H1 (cell line): ENCODE measurements around the gene MRPS14. TPM values are rescaled to one million over a fixed set of nuclear protein-coding genes. Genes with fewer than 3 reads are reported as not detected.

Source experiments
- CTCF ChIA-PET: fragments of 300-600 bp; sonication (Branson Sonifier 250); formaldehyde crosslinking; loops from one replicate; lab custom pipeline; 2021; ENCODE audit not compliant: partially characterized antibody; lab: Charles Lee
- POLR2A ChIA-PET: fragments of 300-600 bp; sonication (Branson Sonifier 250); formaldehyde crosslinking; loops from one replicate; lab custom pipeline; 2021; ENCODE audit warnings: inconsistent platforms; ENCODE audit not compliant: partially characterized antibody; lab: Charles Lee
- DNase-seq, 2 experiments: peaks; one replicate each; pipeline versions ENCODE4 v3.0.0 to v3.0.0-alpha.2; 2010 to 2022; ENCODE audit warnings: low spot score in 2 of 2, low read depth in 1 of 2, mixed read lengths in 1 of 2
- FAIRE-seq: peaks from 2 replicates; lab custom pipeline; 2011; peaks lifted over from hg19 to GRCh38; lab: Jason Lieb, UNC
- H2AFZ ChIP-seq: 2 replicates; pipeline ENCODE4 v1.8.1; 2012; ENCODE audit warnings: low read length, inconsistent platforms
- H2AK5ac ChIP-seq: 2 replicates; pipeline ENCODE4 v1.6.1; 2013; ENCODE audit warnings: low read depth, low read length
- H2BK120ac ChIP-seq: replicated peaks from 2 replicates; pipeline ENCODE3; 2013; ENCODE audit warnings: low read depth, low read length, inconsistent platforms
- H2BK12ac ChIP-seq: 2 replicates; pipeline ENCODE4 v1.6.1; 2013; ENCODE audit warnings: low read depth, low read length
- H2BK15ac ChIP-seq: 2 replicates; pipeline ENCODE4 v1.6.1; 2013; ENCODE audit warnings: low read length
- H2BK20ac ChIP-seq: 2 replicates; pipeline ENCODE4 v1.6.1; 2013; ENCODE audit warnings: low read length
- H2BK5ac ChIP-seq: 2 replicates; pipeline ENCODE4 v1.6.1; 2013; ENCODE audit warnings: low read depth, low read length
- H3K14ac ChIP-seq: 2 replicates; pipeline ENCODE4 v1.6.1; 2013; ENCODE audit warnings: inconsistent platforms; ENCODE audit not compliant: insufficient read length
- H3K18ac ChIP-seq: 2 replicates; pipeline ENCODE4 v1.6.1; 2013; ENCODE audit warnings: low read length; ENCODE audit errors: extremely low read depth
- H3K23ac ChIP-seq: 2 replicates; pipeline ENCODE4 v1.6.1; 2013; ENCODE audit warnings: inconsistent platforms; ENCODE audit not compliant: insufficient read length
- H3K23me2 ChIP-seq: 2 replicates; pipeline ENCODE4 v1.6.1; 2013; ENCODE audit warnings: low read depth, low read length
- H3K27ac ChIP-seq: 2 replicates; pipeline ENCODE4 v1.6.1; 2011; ENCODE audit warnings: low read depth, low read length, inconsistent platforms
- H3K27me3 ChIP-seq, 4 experiments: replicated peaks in 1 of 4; 1 replicate in 1 of 4; 2 replicates in 3 of 4; pipeline versions ENCODE4 v1.6.1 to v1.8.1; 2011 to 2013; ENCODE audit warnings: low read length in 3 of 4, mild to moderate bottlenecking in 3 of 4, inconsistent platforms in 2 of 4, mixed read lengths in 2 of 4, moderate library complexity in 1 of 4; ENCODE audit not compliant: control insufficient read depth in 3 of 4, insufficient read depth in 3 of 4; ENCODE audit errors: extremely low read depth in 1 of 4
- H3K36me3 ChIP-seq, 4 experiments: 2 replicates each; pipeline versions ENCODE4 v1.6.1 to v1.8.1; 2011 to 2013; ENCODE audit warnings: mild to moderate bottlenecking in 4 of 4, low read length in 3 of 4, moderate library complexity in 2 of 4, control low read depth in 1 of 4, inconsistent platforms in 1 of 4; ENCODE audit not compliant: insufficient read depth in 4 of 4, control insufficient read depth in 2 of 4
- H3K4ac ChIP-seq: replicated peaks from 2 replicates; pipeline ENCODE3; 2013; ENCODE audit warnings: low read length, low read depth, mixed read lengths, inconsistent platforms; ENCODE audit not compliant: insufficient read length
- H3K4me1 ChIP-seq, 4 experiments: replicated peaks in 1 of 4; 1 replicate in 1 of 4; 2 replicates in 3 of 4; pipeline versions ENCODE4 v1.6.1 to v1.8.1; 2011 to 2013; ENCODE audit warnings: low read length in 3 of 4, inconsistent platforms in 2 of 4, mixed read lengths in 1 of 4; ENCODE audit not compliant: insufficient read depth in 4 of 4, control insufficient read depth in 3 of 4
- H3K4me2 ChIP-seq, 2 experiments: 2 replicates each; pipeline versions ENCODE4 v1.6.1 to v1.8.1; 2011 to 2013; ENCODE audit warnings: low read depth in 2 of 2, low read length in 2 of 2, control low read depth in 1 of 2, inconsistent platforms in 1 of 2, mild to moderate bottlenecking in 1 of 2; ENCODE audit not compliant: insufficient read depth in 1 of 2
- H3K4me3 ChIP-seq, 4 experiments: fragments of 200-600, 300-600 bp in 1 of 4; sonication (generic), shearing (Covaris generic), sonication (Bioruptor Twin) in 1 of 4; 2 replicates each; pipeline versions ENCODE4 v1.5.1 to v1.8.1; 2011 to 2016; ENCODE audit warnings: low read length in 4 of 4, low read depth in 3 of 4, control low read depth in 2 of 4, inconsistent platforms in 2 of 4, mild to moderate bottlenecking in 2 of 4, mixed read lengths in 1 of 4, moderate library complexity in 1 of 4; ENCODE audit not compliant: insufficient read depth in 2 of 4; ENCODE audit errors: extremely low read depth in 1 of 4
- H3K56ac ChIP-seq: replicated peaks from 2 replicates; pipeline ENCODE3; 2013; ENCODE audit warnings: low read depth, mild to moderate bottlenecking, mixed read lengths, low read length, inconsistent platforms; ENCODE audit not compliant: insufficient read length
- H3K79me1 ChIP-seq: 2 replicates; pipeline ENCODE4 v1.6.1; 2013; ENCODE audit warnings: low read depth, low read length, control low read depth
- H3K79me2 ChIP-seq, 2 experiments: 2 replicates each; pipeline versions ENCODE4 v1.6.1 to v1.8.1; 2012 to 2013; ENCODE audit warnings: low read length in 2 of 2, mild to moderate bottlenecking in 2 of 2, inconsistent platforms in 1 of 2; ENCODE audit not compliant: insufficient read depth in 2 of 2, control insufficient read depth in 1 of 2
- H3K9ac ChIP-seq, 4 experiments: replicated peaks in 1 of 4; 1 replicate in 1 of 4; 2 replicates in 3 of 4; pipeline versions ENCODE4 v1.6.1 to v1.8.1; 2011 to 2013; ENCODE audit warnings: low read depth in 3 of 4, low read length in 3 of 4, control low read depth in 2 of 4, mild to moderate bottlenecking in 2 of 4, moderate library complexity in 2 of 4, inconsistent platforms in 1 of 4; ENCODE audit errors: extremely low read depth in 1 of 4
- H3K9me3 ChIP-seq, 2 experiments: 2 replicates each; pipeline versions ENCODE4 v1.6.1 to v1.8.1; 2012 to 2013; ENCODE audit warnings: mild to moderate bottlenecking in 2 of 2, moderate library complexity in 2 of 2, control low read depth in 1 of 2, inconsistent platforms in 1 of 2, low read depth in 1 of 2, low read length in 1 of 2, mixed read lengths in 1 of 2; ENCODE audit not compliant: insufficient read depth in 2 of 2
- H4K20me1 ChIP-seq, 2 experiments: replicated peaks in 1 of 2; 2 replicates each; pipeline versions ENCODE3 to v1.8.1; 2011 to 2013; ENCODE audit warnings: inconsistent platforms in 2 of 2, low read length in 2 of 2, mild to moderate bottlenecking in 1 of 2; ENCODE audit not compliant: insufficient read depth in 2 of 2, control insufficient read depth in 1 of 2
- H4K5ac ChIP-seq: 2 replicates; pipeline ENCODE4 v1.6.1; 2013; ENCODE audit warnings: low read length, low read depth, mixed read lengths, inconsistent platforms; ENCODE audit not compliant: insufficient read length
- H4K8ac ChIP-seq: 2 replicates; pipeline ENCODE4 v1.8.0; 2013; ENCODE audit warnings: mild to moderate bottlenecking, moderate library complexity, low read length, inconsistent platforms; ENCODE audit not compliant: insufficient read depth; ENCODE audit errors: extremely low read depth
- H4K91ac ChIP-seq: replicated peaks from 2 replicates; pipeline ENCODE3; 2013; ENCODE audit warnings: low read length, mixed read lengths, inconsistent platforms; ENCODE audit not compliant: insufficient read length
- CBX5 ChIP-seq: fragments of 300-800, 300-1000 bp; sonication (generic); IDR thresholded peaks from 2 replicates; pipeline ENCODE4 v1.7.1; 2016; ENCODE audit warnings: antibody characterized with exemption, low read length, low read depth
- CEBPB ChIP-seq: IDR thresholded peaks from 2 replicates; pipeline ENCODE4 v1.6.1; 2012; ENCODE audit warnings: low read depth, low read length
- CTBP2 ChIP-seq: IDR thresholded peaks from 2 replicates; pipeline ENCODE4 v1.7.0; 2011; ENCODE audit warnings: borderline replicate concordance, mild to moderate bottlenecking, moderate library complexity, mixed read lengths, low read length; ENCODE audit not compliant: insufficient read depth, insufficient read length
- EGR1 ChIP-seq: IDR thresholded peaks from 2 replicates; pipeline ENCODE4 v1.6.1; 2011; ENCODE audit warnings: low read depth, low read length, borderline replicate concordance
- FOSL1 ChIP-seq: IDR thresholded peaks from 2 replicates; pipeline ENCODE4 v1.6.1; 2011; ENCODE audit warnings: mild to moderate bottlenecking, low read depth, low read length, moderate library complexity; ENCODE audit not compliant: insufficient read depth
- RBBP5 ChIP-seq: IDR thresholded peaks from 2 replicates; pipeline ENCODE4 v1.7.1; 2012; ENCODE audit warnings: low read depth, mild to moderate bottlenecking, inconsistent platforms, low read length, moderate library complexity, borderline replicate concordance
- RNF2 ChIP-seq: fragments of 200-900, 300-1000 bp; sonication (generic); IDR thresholded peaks from 2 replicates; pipeline ENCODE4 v1.7.1; 2016; ENCODE audit warnings: borderline replicate concordance, low read depth, mild to moderate bottlenecking, antibody characterized with exemption, low read length; ENCODE audit not compliant: poor library complexity, severe bottlenecking; ENCODE audit errors: missing control alignments
- SIRT6 ChIP-seq: IDR thresholded peaks from one replicate; pipeline ENCODE4 v1.7.1; 2012; ENCODE audit warnings: low read length, inconsistent platforms
- SP2 ChIP-seq: IDR thresholded peaks from 2 replicates; pipeline ENCODE4 v1.6.1; 2012; ENCODE audit warnings: mild to moderate bottlenecking, low read length, inconsistent platforms
- TCF12 ChIP-seq: IDR thresholded peaks from 2 replicates; pipeline ENCODE4 v1.6.1; 2011; ENCODE audit warnings: low read depth, mild to moderate bottlenecking, low read length
- TEAD4 ChIP-seq: IDR thresholded peaks from 2 replicates; pipeline ENCODE4 v1.6.1; 2012; ENCODE audit warnings: low read depth, low read length, inconsistent platforms, mixed read lengths
- WGBS, 2 experiments: shearing (Covaris generic) in 1 of 2; methylation state at CpG; one replicate each; pipeline versions ENCODE4 v1.1.6 to v1.1.7; 2013 to 2015; ENCODE audit warnings: low lambda C conversion rate in 2 of 2, mixed read lengths in 2 of 2, inconsistent platforms in 1 of 2, low coverage in 1 of 2, missing lambda C conversion rate in 1 of 2; ENCODE audit not compliant: insufficient replicate concordance in 2 of 2, insufficient coverage in 1 of 2, insufficient read length in 1 of 2; ENCODE audit errors: extremely low coverage in 1 of 2, missing lambda C conversion rate in 1 of 2; 5-methylcytosine and 5-hydroxymethylcytosine counted together
- polyA plus RNA-seq, 7 experiments: library from polyadenylated mRNA; depleted of rRNA in 3 of 7; stranded (reverse) in 5 of 7; unstranded in 2 of 7; fragments of >200 nt in 5 of 7; fragments of 200-250 nt in 2 of 7; gene quantifications; 1 replicate in 5 of 7; 2 replicates in 1 of 7; 4 replicates in 1 of 7; pipeline versions ENCODE4 v1.2.1 to v1.2.3, GENCODE V29; 2011 to 2013; ENCODE audit warnings: missing spikeins in 2 of 7, mixed read lengths in 2 of 7
- total RNA-seq: library from RNA; stranded (reverse); fragmentation: NEBNext Ultra II Directional; extraction: Animal tissue kit (Norgen Biotek cat#: 25700); gene quantifications from 2 replicates; pipeline ENCODE4 v1.2.1, GENCODE V29; 2021
- TF ChIP-seq, protein P1 (sequence below): IDR thresholded peaks from 2 replicates; pipeline ENCODE4 v1.6.1; 2012; ENCODE audit warnings: inconsistent platforms

MRPS14 gene
- total and polyA plus RNA-seq, 2 of the 8 experiments (the other 6 are each of a cell fraction or from before 2014, with no cell fraction given): 27.5 to 38.7 TPM

DNA sequence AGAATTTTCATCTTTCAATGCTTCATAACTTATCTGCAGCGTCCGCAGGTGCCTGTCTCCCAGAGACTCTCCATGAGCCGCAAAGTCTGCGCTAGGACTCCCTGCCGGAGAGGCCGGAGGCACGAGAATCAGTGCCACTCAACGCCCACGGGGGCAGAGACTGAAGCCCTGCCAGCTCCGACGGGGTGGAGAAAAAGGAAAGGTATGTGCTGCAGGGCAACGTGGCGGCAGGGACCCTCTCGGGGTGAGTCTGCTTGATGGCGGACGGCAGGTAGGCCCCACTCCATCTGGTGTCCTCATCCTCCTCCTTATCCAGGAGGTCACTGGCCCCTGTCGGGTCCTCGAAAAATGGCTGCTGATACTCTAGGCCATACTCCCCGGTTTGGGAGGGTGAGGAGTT is 21.9 kb upstream of the MRPS14 start:
- no peak overlapping the region for H2BK120ac ChIP-seq
- H2BK12ac ChIP-seq: no peak overlapping the region
- H2BK20ac ChIP-seq: no peak overlapping the region
- H3K23me2 ChIP-seq: no peaks in the 10 kb centered on the region
- no peak overlapping the region for H4K91ac ChIP-seq
- no peak overlapping the region for H3K23ac ChIP-seq
- ChIA-PET POLR2A (interaction anchor here (0.9 kb wide), 1 partner anchor 16 kb away, joined by 3 read pairs; no protein-coding TSS in a partner anchor), CTCF (interaction anchor here (0.7 to 1.3 kb wide), 6 partner anchors 9 to 274 kb away, joined by 3 to 7 read pairs (median 3); no protein-coding TSS in a partner anchor)
- H3K27me3 ChIP-seq: no peaks in the 10 kb centered on the region
- no peak overlapping the region for H2AFZ ChIP-seq
- H3K56ac ChIP-seq: no peak overlapping the region
- no peak overlapping the region for H4K8ac ChIP-seq
- TF ChIP-seq TCF12 (no peak), CEBPB (no peak), EGR1 (no peak), CTBP2 (no peak), SP2 (no peak), FOSL1 (no peak), SIRT6 (no peak), RBBP5 (no peak), TEAD4 (no peak), RNF2 (no peak), CBX5 (no peak)
- TF ChIP-seq, protein P1, sequence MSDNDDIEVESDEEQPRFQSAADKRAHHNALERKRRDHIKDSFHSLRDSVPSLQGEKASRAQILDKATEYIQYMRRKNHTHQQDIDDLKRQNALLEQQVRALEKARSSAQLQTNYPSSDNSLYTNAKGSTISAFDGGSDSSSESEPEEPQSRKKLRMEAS: no peak
- H3K14ac ChIP-seq: no peak overlapping the region
- H3K18ac ChIP-seq: no peak overlapping the region
- WGBS, 2 experiments: 88% methylated on average over 14 of the region's 19 CpGs; no CpG with 5 or more reads in 1 of the 2 experiments
- H4K5ac ChIP-seq: no peak overlapping the region
- H3K9ac ChIP-seq: no peak overlapping the region
- no peak overlapping the region for H3K4me2 ChIP-seq
- no peaks in the 10 kb centered on the region for H4K20me1 ChIP-seq
- no peak overlapping the region for H2AK5ac ChIP-seq
- H3K27ac ChIP-seq: no peak overlapping the region
- no peak overlapping the region for H2BK15ac ChIP-seq
- no peak overlapping the region for H3K4me3 ChIP-seq
- H3K4ac ChIP-seq: no peak overlapping the region
- H2BK5ac ChIP-seq: no peak overlapping the region
- no peaks in the 10 kb centered on the region for H3K79me1 ChIP-seq
- no peak for FAIRE-seq
- no peaks in the 10 kb centered on the region for H3K36me3 ChIP-seq
- no peaks in the 10 kb centered on the region; a peak in 1 of 4 replicates for H3K9me3 ChIP-seq
- no peaks in the 10 kb centered on the region for H3K79me2 ChIP-seq
- no peak for DNase-seq
- peaks cover 0 to 5% (median 2%) of the 10 kb centered on the region in 4 experiments; a peak in 1 of 7 replicates for H3K4me1 ChIP-seq
